OCI-LY1 (cell line): ENCODE measurements around the gene EMILIN3.

ENCODE experiments used
- EZH2 ChIP-seq: fragments of 200-600 bp; sonication (generic), shearing (Covaris generic); IDR thresholded peaks from 2 replicates; pipeline ENCODE4 v1.8.0; 2017; ENCODE audit warnings: borderline replicate concordance, mixed run types, mild to moderate bottlenecking, antibody characterized with exemption, low read length, moderate library complexity, mixed read lengths
- TF ChIP-seq, protein P1 (sequence below): fragments of 200-600 bp; sonication (generic), shearing (Covaris generic); IDR thresholded peaks from 2 replicates; pipeline ENCODE4 v1.5.1; 2017; ENCODE audit warnings: mild to moderate bottlenecking, antibody characterized with exemption, low read length, moderate library complexity, mixed read lengths

DNA sequence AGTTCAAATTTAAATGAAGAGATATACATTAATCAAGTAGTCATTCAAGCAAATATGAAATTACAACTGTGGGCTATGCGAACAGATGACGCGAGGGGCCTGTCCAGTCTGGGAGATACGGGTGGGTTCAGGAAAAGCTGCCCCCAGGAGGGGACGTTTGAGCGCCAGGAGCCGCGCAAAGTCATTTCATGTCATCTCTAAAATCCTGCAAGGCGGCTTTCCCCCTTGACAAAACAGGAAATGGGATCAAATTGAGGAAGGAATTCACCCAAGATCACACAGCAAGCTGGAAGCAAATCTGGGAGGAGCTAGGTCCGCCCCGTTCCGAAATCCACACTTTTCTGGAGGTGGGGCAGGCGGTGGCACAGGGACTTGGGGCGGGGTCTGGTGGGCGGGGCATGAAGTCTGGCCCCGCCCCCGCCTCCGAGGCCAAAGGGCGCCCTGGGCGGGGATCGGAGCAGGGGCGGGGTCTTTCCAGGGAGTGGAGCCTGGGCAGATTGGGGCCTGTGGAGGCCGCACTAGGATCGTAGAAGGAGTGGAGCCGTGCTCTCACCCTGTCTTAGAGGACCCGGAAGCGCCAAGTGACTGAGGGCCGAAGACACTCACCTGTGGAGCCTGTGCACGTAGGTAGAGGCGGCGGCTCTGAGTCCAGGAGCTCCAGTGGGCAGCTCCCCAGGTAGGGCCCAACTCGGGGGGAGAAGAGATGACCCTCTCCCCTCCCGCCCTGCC lies 26.1 kb downstream of the EMILIN3 start, which contains the start of gene LPIN3:
- TF ChIP-seq, protein P1, sequence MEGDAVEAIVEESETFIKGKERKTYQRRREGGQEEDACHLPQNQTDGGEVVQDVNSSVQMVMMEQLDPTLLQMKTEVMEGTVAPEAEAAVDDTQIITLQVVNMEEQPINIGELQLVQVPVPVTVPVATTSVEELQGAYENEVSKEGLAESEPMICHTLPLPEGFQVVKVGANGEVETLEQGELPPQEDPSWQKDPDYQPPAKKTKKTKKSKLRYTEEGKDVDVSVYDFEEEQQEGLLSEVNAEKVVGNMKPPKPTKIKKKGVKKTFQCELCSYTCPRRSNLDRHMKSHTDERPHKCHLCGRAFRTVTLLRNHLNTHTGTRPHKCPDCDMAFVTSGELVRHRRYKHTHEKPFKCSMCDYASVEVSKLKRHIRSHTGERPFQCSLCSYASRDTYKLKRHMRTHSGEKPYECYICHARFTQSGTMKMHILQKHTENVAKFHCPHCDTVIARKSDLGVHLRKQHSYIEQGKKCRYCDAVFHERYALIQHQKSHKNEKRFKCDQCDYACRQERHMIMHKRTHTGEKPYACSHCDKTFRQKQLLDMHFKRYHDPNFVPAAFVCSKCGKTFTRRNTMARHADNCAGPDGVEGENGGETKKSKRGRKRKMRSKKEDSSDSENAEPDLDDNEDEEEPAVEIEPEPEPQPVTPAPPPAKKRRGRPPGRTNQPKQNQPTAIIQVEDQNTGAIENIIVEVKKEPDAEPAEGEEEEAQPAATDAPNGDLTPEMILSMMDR = no peak
- TF ChIP-seq EZH2 = no peak
